H1 (cell line): Measurements from ENCODE around the gene GPC4. TPM values are rescaled to one million over a fixed set of nuclear protein-coding genes. Genes with fewer than 3 reads are reported as not detected.
A peak's percentile ranks its signal among the peaks of the same experiment; 100 is the strongest.

ENCODE experiments used
- CTCF ChIA-PET: fragments of 300-600 bp; sonication (Branson Sonifier 250); formaldehyde crosslinking; loops from one replicate; lab custom pipeline; 2021; ENCODE audit not compliant: partially characterized antibody; lab: Charles Lee
- POLR2A ChIA-PET: fragments of 300-600 bp; sonication (Branson Sonifier 250); formaldehyde crosslinking; loops from one replicate; lab custom pipeline; 2021; ENCODE audit warnings: inconsistent platforms; ENCODE audit not compliant: partially characterized antibody; lab: Charles Lee
- DNase-seq, 2 experiments: peaks; one replicate each; pipeline versions ENCODE4 v3.0.0 to v3.0.0-alpha.2; 2010 to 2022; ENCODE audit warnings: low spot score in 2 of 2, low read depth in 1 of 2, mixed read lengths in 1 of 2
- FAIRE-seq: peaks from 2 replicates; lab custom pipeline; 2011; peaks lifted over from hg19 to GRCh38; lab: Jason Lieb, UNC
- H2AFZ ChIP-seq: 2 replicates; pipeline ENCODE4 v1.8.1; 2012; ENCODE audit warnings: low read length, inconsistent platforms
- H2AK5ac ChIP-seq: 2 replicates; pipeline ENCODE4 v1.6.1; 2013; ENCODE audit warnings: low read depth, low read length
- H2BK120ac ChIP-seq: replicated peaks from 2 replicates; pipeline ENCODE3; 2013; ENCODE audit warnings: low read depth, low read length, inconsistent platforms
- H2BK12ac ChIP-seq: 2 replicates; pipeline ENCODE4 v1.6.1; 2013; ENCODE audit warnings: low read depth, low read length
- H2BK15ac ChIP-seq: 2 replicates; pipeline ENCODE4 v1.6.1; 2013; ENCODE audit warnings: low read length
- H2BK20ac ChIP-seq: 2 replicates; pipeline ENCODE4 v1.6.1; 2013; ENCODE audit warnings: low read length
- H2BK5ac ChIP-seq: 2 replicates; pipeline ENCODE4 v1.6.1; 2013; ENCODE audit warnings: low read depth, low read length
- H3K14ac ChIP-seq: 2 replicates; pipeline ENCODE4 v1.6.1; 2013; ENCODE audit warnings: inconsistent platforms; ENCODE audit not compliant: insufficient read length
- H3K18ac ChIP-seq: 2 replicates; pipeline ENCODE4 v1.6.1; 2013; ENCODE audit warnings: low read length; ENCODE audit errors: extremely low read depth
- H3K23ac ChIP-seq: 2 replicates; pipeline ENCODE4 v1.6.1; 2013; ENCODE audit warnings: inconsistent platforms; ENCODE audit not compliant: insufficient read length
- H3K23me2 ChIP-seq: 2 replicates; pipeline ENCODE4 v1.6.1; 2013; ENCODE audit warnings: low read depth, low read length
- H3K27ac ChIP-seq: 2 replicates; pipeline ENCODE4 v1.6.1; 2011; ENCODE audit warnings: low read depth, low read length, inconsistent platforms
- H3K27me3 ChIP-seq, 4 experiments: replicated peaks in 1 of 4; 1 replicate in 1 of 4; 2 replicates in 3 of 4; pipeline versions ENCODE4 v1.6.1 to v1.8.1; 2011 to 2013; ENCODE audit warnings: low read length in 3 of 4, mild to moderate bottlenecking in 3 of 4, inconsistent platforms in 2 of 4, mixed read lengths in 2 of 4, moderate library complexity in 1 of 4; ENCODE audit not compliant: control insufficient read depth in 3 of 4, insufficient read depth in 3 of 4; ENCODE audit errors: extremely low read depth in 1 of 4
- H3K36me3 ChIP-seq, 4 experiments: 2 replicates each; pipeline versions ENCODE4 v1.6.1 to v1.8.1; 2011 to 2013; ENCODE audit warnings: mild to moderate bottlenecking in 4 of 4, low read length in 3 of 4, moderate library complexity in 2 of 4, control low read depth in 1 of 4, inconsistent platforms in 1 of 4; ENCODE audit not compliant: insufficient read depth in 4 of 4, control insufficient read depth in 2 of 4
- H3K4ac ChIP-seq: replicated peaks from 2 replicates; pipeline ENCODE3; 2013; ENCODE audit warnings: low read length, low read depth, mixed read lengths, inconsistent platforms; ENCODE audit not compliant: insufficient read length
- H3K4me1 ChIP-seq, 4 experiments: replicated peaks in 1 of 4; 1 replicate in 1 of 4; 2 replicates in 3 of 4; pipeline versions ENCODE4 v1.6.1 to v1.8.1; 2011 to 2013; ENCODE audit warnings: low read length in 3 of 4, inconsistent platforms in 2 of 4, mixed read lengths in 1 of 4; ENCODE audit not compliant: insufficient read depth in 4 of 4, control insufficient read depth in 3 of 4
- H3K4me2 ChIP-seq, 2 experiments: 2 replicates each; pipeline versions ENCODE4 v1.6.1 to v1.8.1; 2011 to 2013; ENCODE audit warnings: low read depth in 2 of 2, low read length in 2 of 2, control low read depth in 1 of 2, inconsistent platforms in 1 of 2, mild to moderate bottlenecking in 1 of 2; ENCODE audit not compliant: insufficient read depth in 1 of 2
- H3K4me3 ChIP-seq, 4 experiments: fragments of 200-600, 300-600 bp in 1 of 4; sonication (generic), shearing (Covaris generic), sonication (Bioruptor Twin) in 1 of 4; 2 replicates each; pipeline versions ENCODE4 v1.5.1 to v1.8.1; 2011 to 2016; ENCODE audit warnings: low read length in 4 of 4, low read depth in 3 of 4, control low read depth in 2 of 4, inconsistent platforms in 2 of 4, mild to moderate bottlenecking in 2 of 4, mixed read lengths in 1 of 4, moderate library complexity in 1 of 4; ENCODE audit not compliant: insufficient read depth in 2 of 4; ENCODE audit errors: extremely low read depth in 1 of 4
- H3K56ac ChIP-seq: replicated peaks from 2 replicates; pipeline ENCODE3; 2013; ENCODE audit warnings: low read depth, mild to moderate bottlenecking, mixed read lengths, low read length, inconsistent platforms; ENCODE audit not compliant: insufficient read length
- H3K79me1 ChIP-seq: 2 replicates; pipeline ENCODE4 v1.6.1; 2013; ENCODE audit warnings: low read depth, low read length, control low read depth
- H3K79me2 ChIP-seq, 2 experiments: 2 replicates each; pipeline versions ENCODE4 v1.6.1 to v1.8.1; 2012 to 2013; ENCODE audit warnings: low read length in 2 of 2, mild to moderate bottlenecking in 2 of 2, inconsistent platforms in 1 of 2; ENCODE audit not compliant: insufficient read depth in 2 of 2, control insufficient read depth in 1 of 2
- H3K9ac ChIP-seq, 4 experiments: replicated peaks in 1 of 4; 1 replicate in 1 of 4; 2 replicates in 3 of 4; pipeline versions ENCODE4 v1.6.1 to v1.8.1; 2011 to 2013; ENCODE audit warnings: low read depth in 3 of 4, low read length in 3 of 4, control low read depth in 2 of 4, mild to moderate bottlenecking in 2 of 4, moderate library complexity in 2 of 4, inconsistent platforms in 1 of 4; ENCODE audit errors: extremely low read depth in 1 of 4
- H3K9me3 ChIP-seq, 2 experiments: 2 replicates each; pipeline versions ENCODE4 v1.6.1 to v1.8.1; 2012 to 2013; ENCODE audit warnings: mild to moderate bottlenecking in 2 of 2, moderate library complexity in 2 of 2, control low read depth in 1 of 2, inconsistent platforms in 1 of 2, low read depth in 1 of 2, low read length in 1 of 2, mixed read lengths in 1 of 2; ENCODE audit not compliant: insufficient read depth in 2 of 2
- H4K20me1 ChIP-seq, 2 experiments: replicated peaks in 1 of 2; 2 replicates each; pipeline versions ENCODE3 to v1.8.1; 2011 to 2013; ENCODE audit warnings: inconsistent platforms in 2 of 2, low read length in 2 of 2, mild to moderate bottlenecking in 1 of 2; ENCODE audit not compliant: insufficient read depth in 2 of 2, control insufficient read depth in 1 of 2
- H4K5ac ChIP-seq: 2 replicates; pipeline ENCODE4 v1.6.1; 2013; ENCODE audit warnings: low read length, low read depth, mixed read lengths, inconsistent platforms; ENCODE audit not compliant: insufficient read length
- H4K8ac ChIP-seq: 2 replicates; pipeline ENCODE4 v1.8.0; 2013; ENCODE audit warnings: mild to moderate bottlenecking, moderate library complexity, low read length, inconsistent platforms; ENCODE audit not compliant: insufficient read depth; ENCODE audit errors: extremely low read depth
- H4K91ac ChIP-seq: replicated peaks from 2 replicates; pipeline ENCODE3; 2013; ENCODE audit warnings: low read length, mixed read lengths, inconsistent platforms; ENCODE audit not compliant: insufficient read length
- BCL11A ChIP-seq, 2 experiments: IDR thresholded peaks; one replicate each; pipeline ENCODE4 v1.6.1; 2011; ENCODE audit warnings: low read depth in 2 of 2, low read length in 2 of 2, mild to moderate bottlenecking in 2 of 2
- KDM4A ChIP-seq: IDR thresholded peaks from one replicate; pipeline ENCODE4 v1.7.1; 2012; ENCODE audit warnings: low read depth, mild to moderate bottlenecking, moderate library complexity, low read length, inconsistent platforms; ENCODE audit not compliant: severe bottlenecking
- POLR2A ChIP-seq, 2 experiments: IDR thresholded peaks; 1 replicate in 1 of 2; 2 replicates in 1 of 2; pipeline ENCODE4 v1.6.1; 2011; ENCODE audit warnings: low read depth in 2 of 2, low read length in 2 of 2, mild to moderate bottlenecking in 2 of 2; ENCODE audit errors: control extremely low read depth in 1 of 2
- RFX5 ChIP-seq: IDR thresholded peaks from 2 replicates; pipeline ENCODE4 v1.6.1; 2011; ENCODE audit warnings: low read depth, low read length, improper control_type of control experiment, borderline replicate concordance
- SAP30 ChIP-seq: fragments of 300-600 bp; sonication (generic); IDR thresholded peaks from 2 replicates; pipeline ENCODE4 v1.7.1; 2012; ENCODE audit warnings: low read length, moderate library complexity, mild to moderate bottlenecking, inconsistent platforms; ENCODE audit not compliant: insufficient read depth, insufficient replicate concordance
- WGBS, 2 experiments: shearing (Covaris generic) in 1 of 2; methylation state at CpG; one replicate each; pipeline versions ENCODE4 v1.1.6 to v1.1.7; 2013 to 2015; ENCODE audit warnings: low lambda C conversion rate in 2 of 2, mixed read lengths in 2 of 2, inconsistent platforms in 1 of 2, low coverage in 1 of 2, missing lambda C conversion rate in 1 of 2; ENCODE audit not compliant: insufficient replicate concordance in 2 of 2, insufficient coverage in 1 of 2, insufficient read length in 1 of 2; ENCODE audit errors: extremely low coverage in 1 of 2, missing lambda C conversion rate in 1 of 2; 5-methylcytosine and 5-hydroxymethylcytosine counted together
- polyA plus RNA-seq, 7 experiments: library from polyadenylated mRNA; depleted of rRNA in 3 of 7; stranded (reverse) in 5 of 7; unstranded in 2 of 7; fragments of >200 nt in 5 of 7; fragments of 200-250 nt in 2 of 7; gene quantifications; 1 replicate in 5 of 7; 2 replicates in 1 of 7; 4 replicates in 1 of 7; pipeline versions ENCODE4 v1.2.1 to v1.2.3, GENCODE V29; 2011 to 2013; ENCODE audit warnings: missing spikeins in 2 of 7, mixed read lengths in 2 of 7
- total RNA-seq: library from RNA; stranded (reverse); fragmentation: NEBNext Ultra II Directional; extraction: Animal tissue kit (Norgen Biotek cat#: 25700); gene quantifications from 2 replicates; pipeline ENCODE4 v1.2.1, GENCODE V29; 2021

The GPC4 gene
- total and polyA plus RNA-seq, 2 of the 8 experiments (the other 6 are each of a cell fraction or from before 2014, with no cell fraction given) = 46.8 to 230 TPM

- no peak overlapping the region for H2AK5ac ChIP-seq
- no peak overlapping the region for H3K14ac ChIP-seq
- 92% methylated on average over 1 of the region's 1 CpG; no CpG with 5 or more reads in 1 of the 2 experiments for WGBS, 2 experiments
- no peak overlapping the region for H2BK5ac ChIP-seq
- no peak overlapping the region for H3K4me3 ChIP-seq
- ChIA-PET CTCF (no interaction called here), POLR2A (no interaction called here)
- no peaks in the 10 kb centered on the region for H4K20me1 ChIP-seq
- no peaks in the 10 kb centered on the region for H3K9me3 ChIP-seq
- no peak overlapping the region for H2BK120ac ChIP-seq
- H3K4ac ChIP-seq = no peak overlapping the region
- no peak overlapping the region for H4K8ac ChIP-seq
- no peaks in the 10 kb centered on the region for H3K79me1 ChIP-seq
- no peaks in the 10 kb centered on the region for H3K79me2 ChIP-seq
- no peak overlapping the region for H3K27ac ChIP-seq
- FAIRE-seq = no peak
- H2AFZ ChIP-seq = no peak overlapping the region
- no peak for DNase-seq
- no peak overlapping the region for H4K5ac ChIP-seq
- 0 out of 3 replicates have a peak, but pooled peaks of 1 of the 2 experiments have one; percentile 12 for TF ChIP-seq POLR2A (IDR thresholded peaks at IDR 0.05; ENCODE audit: control extremely low read depth in 1 of 2, low read depth in 2 of 2, low read length in 2 of 2)
- no peak for TF ChIP-seq RFX5
- TF ChIP-seq BCL11A (IDR thresholded peaks at IDR 0.05; ENCODE audit: low read depth in 2 of 2, low read length in 2 of 2) = no peak
- TF ChIP-seq KDM4A = no peak
- TF ChIP-seq SAP30 = no peak
- no peak overlapping the region for H2BK15ac ChIP-seq
- peaks cover 0 to 45% (median 13%) of the 10 kb centered on the region in 4 experiments; a peak in 4 of 8 replicates for H3K36me3 ChIP-seq
- no peak overlapping the region for H3K4me2 ChIP-seq
- no peak overlapping the region for H3K23ac ChIP-seq
- no peak overlapping the region for H2BK20ac ChIP-seq
- H3K23me2 ChIP-seq = no peaks in the 10 kb centered on the region
- no peak overlapping the region for H4K91ac ChIP-seq
- H3K4me1 ChIP-seq = no peaks in the 10 kb centered on the region
- H3K9ac ChIP-seq = no peak overlapping the region
- no peak overlapping the region for H3K18ac ChIP-seq
- no peak overlapping the region for H2BK12ac ChIP-seq
- H3K56ac ChIP-seq = no peak overlapping the region
- H3K27me3 ChIP-seq = no peaks in the 10 kb centered on the region
Measured at GRCh38 chrX:133297284-133297683, 118.0 kb downstream of the GPC4 start.
